MM.1S (cell line): ENCODE results near the gene MVD.

Experiments used
- DNase-seq: peaks from one replicate; pipeline ENCODE4 v3.0.0-alpha.2; 2015
- H2AFZ ChIP-seq: fragments of 300-600 bp; sonication (generic); 2 replicates; pipeline ENCODE4 v1.6.0; 2016; ENCODE audit warnings: antibody characterized with exemption, low read length
- H3F3A ChIP-seq: fragments of 300-600 bp; sonication (generic); 2 replicates; pipeline ENCODE4 v1.6.1; 2016; ENCODE audit warnings: mild to moderate bottlenecking, antibody characterized with exemption, low read length, moderate library complexity, mixed read lengths; ENCODE audit not compliant: insufficient read depth
- H3K27ac ChIP-seq: fragments of 300-600 bp; sonication (generic); 2 replicates; pipeline ENCODE4 v1.5.1; 2016; ENCODE audit warnings: mild to moderate bottlenecking, low read length
- H3K27me3 ChIP-seq: fragments of 300-600 bp; sonication (generic); replicated peaks from 2 replicates; pipeline ENCODE4 v1.6.0; 2016; ENCODE audit warnings: low read length; ENCODE audit not compliant: insufficient read depth
- H3K36me3 ChIP-seq: fragments of 300-600 bp; sonication (generic); replicated peaks from 2 replicates; pipeline ENCODE4 v1.6.1; 2016; ENCODE audit warnings: mild to moderate bottlenecking, low read length, mixed read lengths; ENCODE audit not compliant: insufficient read depth
- H3K4me1 ChIP-seq: fragments of 300-600 bp; sonication (generic); 2 replicates; pipeline ENCODE4 v1.6.1; 2016; ENCODE audit warnings: low read length, mixed read lengths
- H3K4me2 ChIP-seq: fragments of 300-600 bp; sonication (generic); 2 replicates; pipeline ENCODE4 v1.6.0; 2016; ENCODE audit warnings: low read depth, low read length
- H3K4me3 ChIP-seq: fragments of 300-600 bp; sonication (generic); 2 replicates; pipeline ENCODE4 v1.5.1; 2016; ENCODE audit warnings: low read length, mixed read lengths
- H3K79me2 ChIP-seq: fragments of 300-600 bp; sonication (generic); 2 replicates; pipeline ENCODE4 v1.6.1; 2016; ENCODE audit warnings: mixed run types, low read length, mixed read lengths
- H3K9ac ChIP-seq: fragments of 300-600 bp; sonication (generic); 2 replicates; pipeline ENCODE4 v1.6.1; 2016; ENCODE audit warnings: low read length, mixed read lengths
- H3K9me2 ChIP-seq: fragments of 300-600 bp; sonication (generic); replicated peaks from 2 replicates; pipeline ENCODE4 v1.6.1; 2016; ENCODE audit warnings: mild to moderate bottlenecking, low read length, mixed read lengths; ENCODE audit not compliant: insufficient read depth
- H3K9me3 ChIP-seq: fragments of 300-600 bp; sonication (generic); replicated peaks from 2 replicates; pipeline ENCODE4 v1.6.1; 2016; ENCODE audit warnings: mild to moderate bottlenecking, low read length, mixed read lengths; ENCODE audit not compliant: insufficient read depth
- H4K20me1 ChIP-seq: fragments of 300-600 bp; sonication (generic); 2 replicates; pipeline ENCODE4 v1.6.1; 2016; ENCODE audit warnings: mild to moderate bottlenecking, low read length, moderate library complexity, mixed read lengths; ENCODE audit not compliant: insufficient read depth
- EZH2 ChIP-seq: fragments of 300-600 bp; sonication (generic); optimal IDR thresholded peaks from 2 replicates; pipeline ENCODE3; 2017; ENCODE audit warnings: low read depth, mild to moderate bottlenecking, antibody characterized with exemption, low read length, mixed read lengths
- EZH2phosphoT487 ChIP-seq: fragments of 300-600 bp; sonication (generic); IDR thresholded peaks from 2 replicates; pipeline ENCODE4 v1.6.1; 2018; ENCODE audit warnings: antibody characterized with exemption, low read length
- TF ChIP-seq, protein P1 (sequence below): fragments of 300-600 bp; sonication (generic); IDR thresholded peaks from 2 replicates; pipeline ENCODE4 v1.5.1; 2016; ENCODE audit warnings: antibody characterized with exemption, low read length, mixed read lengths

The MVD gene

DNA sequence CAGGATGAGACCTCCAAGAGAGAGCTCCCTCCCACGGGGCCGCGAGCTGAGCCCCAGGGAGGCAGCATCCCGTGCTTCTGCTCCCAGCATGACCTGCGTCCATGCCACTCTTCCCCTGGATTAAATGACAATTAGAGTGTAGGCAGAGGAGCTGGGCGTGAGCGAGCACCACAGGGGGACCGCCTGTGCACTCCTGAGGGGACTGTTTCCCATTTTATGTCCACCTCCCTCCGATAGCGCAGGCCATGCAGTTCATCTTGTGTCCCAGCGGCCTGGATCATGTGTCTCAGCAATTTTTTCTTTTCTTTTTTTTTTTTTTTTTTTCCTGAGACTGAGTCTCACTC, 30.3 kb downstream of the MVD start:
- TF ChIP-seq EZH2phosphoT487 = no peak
- TF ChIP-seq, protein P1, sequence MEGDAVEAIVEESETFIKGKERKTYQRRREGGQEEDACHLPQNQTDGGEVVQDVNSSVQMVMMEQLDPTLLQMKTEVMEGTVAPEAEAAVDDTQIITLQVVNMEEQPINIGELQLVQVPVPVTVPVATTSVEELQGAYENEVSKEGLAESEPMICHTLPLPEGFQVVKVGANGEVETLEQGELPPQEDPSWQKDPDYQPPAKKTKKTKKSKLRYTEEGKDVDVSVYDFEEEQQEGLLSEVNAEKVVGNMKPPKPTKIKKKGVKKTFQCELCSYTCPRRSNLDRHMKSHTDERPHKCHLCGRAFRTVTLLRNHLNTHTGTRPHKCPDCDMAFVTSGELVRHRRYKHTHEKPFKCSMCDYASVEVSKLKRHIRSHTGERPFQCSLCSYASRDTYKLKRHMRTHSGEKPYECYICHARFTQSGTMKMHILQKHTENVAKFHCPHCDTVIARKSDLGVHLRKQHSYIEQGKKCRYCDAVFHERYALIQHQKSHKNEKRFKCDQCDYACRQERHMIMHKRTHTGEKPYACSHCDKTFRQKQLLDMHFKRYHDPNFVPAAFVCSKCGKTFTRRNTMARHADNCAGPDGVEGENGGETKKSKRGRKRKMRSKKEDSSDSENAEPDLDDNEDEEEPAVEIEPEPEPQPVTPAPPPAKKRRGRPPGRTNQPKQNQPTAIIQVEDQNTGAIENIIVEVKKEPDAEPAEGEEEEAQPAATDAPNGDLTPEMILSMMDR = no peak
- TF ChIP-seq EZH2 = no peak
- Histone ChIP-seq H3K9me3 (no peaks in the 10 kb centered on the region), H4K20me1 (no peaks in the 10 kb centered on the region), H3K9ac (no peak overlapping the region), H3K4me3 (no peak overlapping the region), H3K27ac (no peak overlapping the region), H3K4me2 (no peak overlapping the region), H3K27me3 (no peaks in the 10 kb centered on the region), H3F3A (peaks cover 8% of the 10 kb centered on the region; the same call in 1 of the 2 replicates), H2AFZ (no peak overlapping the region), H3K9me2 (no peaks in the 10 kb centered on the region), H3K4me1 (peaks cover 8% of the 10 kb centered on the region; the same call in 1 of the 2 replicates), H3K79me2 (no peaks in the 10 kb centered on the region), H3K36me3 (no peaks in the 10 kb centered on the region)
- no peak for DNase-seq

DNA sequence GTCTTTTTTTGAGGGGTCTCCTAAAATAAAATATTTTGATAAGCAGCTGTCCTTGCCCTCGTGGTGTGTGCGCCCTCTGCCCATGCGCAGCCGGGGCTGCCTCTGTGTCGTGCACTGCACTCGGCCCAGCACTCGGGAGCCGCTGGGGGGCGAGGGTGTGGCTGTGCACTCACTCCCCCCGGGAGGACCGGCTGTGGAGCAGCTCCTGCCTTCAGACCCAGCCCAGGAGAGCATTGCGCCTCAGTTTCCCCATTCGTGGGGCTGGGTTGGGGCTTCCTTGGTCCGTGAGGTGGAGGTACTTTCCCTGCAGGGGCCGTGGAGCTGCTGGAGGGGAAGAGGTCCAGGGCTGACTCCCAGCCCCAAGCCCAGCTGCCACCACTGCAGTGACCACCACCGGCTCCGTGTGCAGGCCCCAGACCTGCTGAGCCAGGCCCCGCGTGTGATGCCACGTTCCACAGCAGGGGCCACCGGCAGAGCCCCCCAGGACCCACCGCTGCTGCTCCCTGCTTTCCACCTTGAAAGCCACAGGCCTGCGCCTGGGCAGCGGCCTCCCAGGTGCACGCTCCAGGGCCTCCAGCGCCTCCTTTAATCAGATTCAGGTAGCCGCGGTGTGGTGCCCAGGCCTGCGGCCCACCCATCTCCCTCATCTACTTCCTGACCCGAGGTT, 30.8 kb downstream of the MVD start:
- Histone ChIP-seq H3K4me1 (peaks cover 8% of the 10 kb centered on the region; the same call in 1 of the 2 replicates), H3F3A (peaks cover 8% of the 10 kb centered on the region; the same call in 1 of the 2 replicates), H3K36me3 (no peaks in the 10 kb centered on the region), H3K4me3 (no peak overlapping the region), H2AFZ (no peak overlapping the region), H4K20me1 (no peaks in the 10 kb centered on the region), H3K4me2 (no peak overlapping the region), H3K9ac (no peak overlapping the region), H3K9me2 (no peaks in the 10 kb centered on the region), H3K9me3 (no peaks in the 10 kb centered on the region), H3K27ac (no peak overlapping the region), H3K27me3 (no peaks in the 10 kb centered on the region), H3K79me2 (no peaks in the 10 kb centered on the region)
- no peak for DNase-seq
- TF ChIP-seq, protein P1 = no peak
- no peak for TF ChIP-seq EZH2
- no peak for TF ChIP-seq EZH2phosphoT487

DNA sequence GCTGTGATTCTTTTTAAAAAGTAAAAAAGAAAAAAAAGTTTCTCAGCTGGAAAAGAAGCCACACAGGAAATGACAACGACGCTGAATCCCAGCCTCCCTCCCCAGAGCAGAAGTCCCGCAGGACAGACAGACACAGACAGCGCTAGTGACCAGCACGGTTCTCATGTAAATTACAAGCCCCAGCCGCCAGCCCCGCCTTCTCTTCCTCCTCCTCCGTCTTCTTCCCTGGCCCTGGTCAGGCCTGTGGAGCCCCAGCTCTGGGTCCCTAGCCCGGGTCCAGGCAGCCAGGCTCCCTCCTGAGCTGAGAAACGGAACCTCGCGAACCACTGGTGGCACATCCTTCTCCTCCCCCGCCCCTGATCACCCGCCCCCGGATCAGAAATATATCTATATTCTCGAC, 31.5 kb downstream of the MVD start:
- DNase-seq = no peak
- H3K36me3 ChIP-seq = no peaks in the 10 kb centered on the region

More for the DNA sequence above, 31.5 kb downstream of the MVD start:
- Histone ChIP-seq H4K20me1 (no peaks in the 10 kb centered on the region), H3K4me3 (no peak overlapping the region), H3K27me3 (no peaks in the 10 kb centered on the region), H3F3A (peaks cover 8% of the 10 kb centered on the region; the same call in 1 of the 2 replicates), H3K27ac (no peak overlapping the region), H3K9ac (no peak overlapping the region), H3K9me2 (no peaks in the 10 kb centered on the region), H3K9me3 (no peaks in the 10 kb centered on the region), H3K4me2 (no peak overlapping the region), H2AFZ (no peak overlapping the region), H3K79me2 (no peaks in the 10 kb centered on the region), H3K4me1 (peaks cover 8% of the 10 kb centered on the region; the same call in 1 of the 2 replicates)
- TF ChIP-seq EZH2phosphoT487 (no peak), EZH2 (no peak)
- TF ChIP-seq, protein P1 = no peak
